HG03175 (cell line): Measurements from ENCODE around the gene PPIP5K1.
"Not testable (repeated sequence)": the region's sequence is repeated elsewhere in the genome, so short reads cannot be mapped to it uniquely, and the experiment has no call there.

ENCODE experiments used
- ATAC-seq: cut with Tn5 transposase; IDR thresholded peaks from one replicate; pipeline ENCODE4 v1.9.1; 2021; ENCODE audit warnings: mild to moderate bottlenecking, moderate library complexity; ENCODE audit not compliant: unreplicated experiment

PPIP5K1 gene

GRCh38 chr15:43547539-43547938 is 42.5 kb downstream of the PPIP5K1 start:
- no peak for ATAC-seq

- no peak for ATAC-seq
These were observed 44.6 kb downstream of the PPIP5K1 start for GRCh38 chr15:43545426-43545825.

- ATAC-seq = no peak
These were observed 45.7 kb downstream of the PPIP5K1 start for GRCh38 chr15:43544266-43544665.

GRCh38 chr15:43541785-43542184 is 48.2 kb downstream of the PPIP5K1 start:
- no peak for ATAC-seq

- no peak for ATAC-seq
These were observed 51.9 kb downstream of the PPIP5K1 start for GRCh38 chr15:43538091-43538490.

GRCh38 chr15:43534897-43535296 is 55.1 kb downstream of the PPIP5K1 start:
- no peak for ATAC-seq

GRCh38 chr15:43532826-43533225 is 57.2 kb downstream of the PPIP5K1 start:
- ATAC-seq = not testable (repeated sequence)

- no peak for ATAC-seq
These were observed 58.9 kb downstream of the PPIP5K1 start for GRCh38 chr15:43531018-43531670.

- no peak for ATAC-seq
These were observed 60.2 kb downstream of the PPIP5K1 start for GRCh38 chr15:43529587-43530345.

GRCh38 chr15:43529141-43529540 is 60.9 kb downstream of the PPIP5K1 start:
- no peak for ATAC-seq

GRCh38 chr15:43528542-43529007 is 61.4 kb downstream of the PPIP5K1 start:
- ATAC-seq = no peak

- ATAC-seq = no peak
These were observed 62.0 kb downstream of the PPIP5K1 start for GRCh38 chr15:43527802-43528541.

- no peak for ATAC-seq
These were observed 62.8 kb downstream of the PPIP5K1 start for GRCh38 chr15:43527016-43527801.

- ATAC-seq = no peak
These were observed 63.6 kb downstream of the PPIP5K1 start for GRCh38 chr15:43526261-43526930.

- ATAC-seq = no peak
These were observed 64.9 kb downstream of the PPIP5K1 start for GRCh38 chr15:43525131-43525530.

GRCh38 chr15:43524254-43524845 is 65.7 kb downstream of the PPIP5K1 start:
- no peak for ATAC-seq

- no peak for ATAC-seq
These were observed 66.4 kb downstream of the PPIP5K1 start for GRCh38 chr15:43523646-43524045.

GRCh38 chr15:43522247-43522646 is 67.8 kb downstream of the PPIP5K1 start:
- no peak for ATAC-seq

GRCh38 chr15:43521419-43521818 is 68.6 kb downstream of the PPIP5K1 start:
- ATAC-seq = no peak

- no peak for ATAC-seq
These were observed 69.9 kb downstream of the PPIP5K1 start for GRCh38 chr15:43520138-43520537.
